ENCODE measurements around the gene A2M. TPM values are rescaled to one million over a fixed set of nuclear protein-coding genes. Genes with fewer than 3 reads are reported as not detected.

Gene A2M
- polyA plus RNA-seq, 2 of the 4 experiments (the other 2 are of a cell fraction): not detected

DNA sequence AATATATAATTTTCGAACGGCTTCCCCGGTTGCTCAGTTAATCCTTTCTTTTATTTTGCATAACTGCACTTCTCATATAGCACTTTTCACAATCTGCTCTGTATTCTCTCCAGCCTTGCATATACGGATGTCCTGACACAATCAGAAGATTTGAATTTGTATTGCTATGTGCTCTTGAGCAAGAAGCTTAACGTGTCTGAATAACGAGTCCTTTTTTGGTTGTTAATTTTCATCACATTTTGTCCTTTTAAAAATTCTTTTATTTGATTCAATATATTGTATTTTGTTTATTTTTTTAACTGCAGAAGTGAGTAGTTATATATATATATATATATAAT lies 17.6 kb downstream of the A2M start:
- H3K4me3 ChIP-seq: no peak overlapping the region
- no peak overlapping the region for H3K27ac ChIP-seq
- POLR2A ChIA-PET: no interaction called here
- TF ChIP-seq RNF2 (IDR thresholded peaks at IDR 0.05; ENCODE audit: borderline replicate concordance, low read depth) (no peak), CBX2 (IDR thresholded peaks at IDR 0.05; ENCODE audit: borderline replicate concordance, low read depth) (no peak), MYC (IDR thresholded peaks at IDR 0.05; ENCODE audit: borderline replicate concordance, low read length) (no peak), FOSL2 (IDR thresholded peaks at IDR 0.05) (no peak), FOSL2 (CRISPR knock-in tag; IDR thresholded peaks at IDR 0.05) (no peak), BHLHE40 (IDR thresholded peaks at IDR 0.05; ENCODE audit: low read depth, low read length) (no peak), HOXA7 (CRISPR knock-in tag; IDR thresholded peaks at IDR 0.05) (no peak), ZFP36 (IDR thresholded peaks at IDR 0.05; ENCODE audit: borderline replicate concordance, partially characterized antibody) (no peak), GATA3 (IDR thresholded peaks at IDR 0.05; ENCODE audit: borderline replicate concordance) (no peak)
- TF ChIP-seq, protein P1, sequence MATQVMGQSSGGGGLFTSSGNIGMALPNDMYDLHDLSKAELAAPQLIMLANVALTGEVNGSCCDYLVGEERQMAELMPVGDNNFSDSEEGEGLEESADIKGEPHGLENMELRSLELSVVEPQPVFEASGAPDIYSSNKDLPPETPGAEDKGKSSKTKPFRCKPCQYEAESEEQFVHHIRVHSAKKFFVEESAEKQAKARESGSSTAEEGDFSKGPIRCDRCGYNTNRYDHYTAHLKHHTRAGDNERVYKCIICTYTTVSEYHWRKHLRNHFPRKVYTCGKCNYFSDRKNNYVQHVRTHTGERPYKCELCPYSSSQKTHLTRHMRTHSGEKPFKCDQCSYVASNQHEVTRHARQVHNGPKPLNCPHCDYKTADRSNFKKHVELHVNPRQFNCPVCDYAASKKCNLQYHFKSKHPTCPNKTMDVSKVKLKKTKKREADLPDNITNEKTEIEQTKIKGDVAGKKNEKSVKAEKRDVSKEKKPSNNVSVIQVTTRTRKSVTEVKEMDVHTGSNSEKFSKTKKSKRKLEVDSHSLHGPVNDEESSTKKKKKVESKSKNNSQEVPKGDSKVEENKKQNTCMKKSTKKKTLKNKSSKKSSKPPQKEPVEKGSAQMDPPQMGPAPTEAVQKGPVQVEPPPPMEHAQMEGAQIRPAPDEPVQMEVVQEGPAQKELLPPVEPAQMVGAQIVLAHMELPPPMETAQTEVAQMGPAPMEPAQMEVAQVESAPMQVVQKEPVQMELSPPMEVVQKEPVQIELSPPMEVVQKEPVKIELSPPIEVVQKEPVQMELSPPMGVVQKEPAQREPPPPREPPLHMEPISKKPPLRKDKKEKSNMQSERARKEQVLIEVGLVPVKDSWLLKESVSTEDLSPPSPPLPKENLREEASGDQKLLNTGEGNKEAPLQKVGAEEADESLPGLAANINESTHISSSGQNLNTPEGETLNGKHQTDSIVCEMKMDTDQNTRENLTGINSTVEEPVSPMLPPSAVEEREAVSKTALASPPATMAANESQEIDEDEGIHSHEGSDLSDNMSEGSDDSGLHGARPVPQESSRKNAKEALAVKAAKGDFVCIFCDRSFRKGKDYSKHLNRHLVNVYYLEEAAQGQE (IDR thresholded peaks at IDR 0.05): no peak
- TF ChIP-seq, protein P2, sequence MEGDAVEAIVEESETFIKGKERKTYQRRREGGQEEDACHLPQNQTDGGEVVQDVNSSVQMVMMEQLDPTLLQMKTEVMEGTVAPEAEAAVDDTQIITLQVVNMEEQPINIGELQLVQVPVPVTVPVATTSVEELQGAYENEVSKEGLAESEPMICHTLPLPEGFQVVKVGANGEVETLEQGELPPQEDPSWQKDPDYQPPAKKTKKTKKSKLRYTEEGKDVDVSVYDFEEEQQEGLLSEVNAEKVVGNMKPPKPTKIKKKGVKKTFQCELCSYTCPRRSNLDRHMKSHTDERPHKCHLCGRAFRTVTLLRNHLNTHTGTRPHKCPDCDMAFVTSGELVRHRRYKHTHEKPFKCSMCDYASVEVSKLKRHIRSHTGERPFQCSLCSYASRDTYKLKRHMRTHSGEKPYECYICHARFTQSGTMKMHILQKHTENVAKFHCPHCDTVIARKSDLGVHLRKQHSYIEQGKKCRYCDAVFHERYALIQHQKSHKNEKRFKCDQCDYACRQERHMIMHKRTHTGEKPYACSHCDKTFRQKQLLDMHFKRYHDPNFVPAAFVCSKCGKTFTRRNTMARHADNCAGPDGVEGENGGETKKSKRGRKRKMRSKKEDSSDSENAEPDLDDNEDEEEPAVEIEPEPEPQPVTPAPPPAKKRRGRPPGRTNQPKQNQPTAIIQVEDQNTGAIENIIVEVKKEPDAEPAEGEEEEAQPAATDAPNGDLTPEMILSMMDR (IDR thresholded peaks at IDR 0.05): no peak
- CTCF ChIA-PET: interaction anchor here (1.0 kb wide), 1 partner anchor 49 kb away, joined by 3 read pairs; no protein-coding TSS in a partner anchor
- no peaks in the 10 kb centered on the region for H3K9me3 ChIP-seq
- ATAC-seq: no peak
- no peak for DNase-seq (ENCODE audit: low read depth in 1 of 2, low spot score in 1 of 2)
- H3K4me2 ChIP-seq: no peak overlapping the region
- H3K4me1 ChIP-seq: no peaks in the 10 kb centered on the region
- 41% methylated on average over 6 of the region's 6 CpGs for WGBS (ENCODE audit: missing lambda C conversion rate)
- FAIRE-seq: no peak

DNA sequence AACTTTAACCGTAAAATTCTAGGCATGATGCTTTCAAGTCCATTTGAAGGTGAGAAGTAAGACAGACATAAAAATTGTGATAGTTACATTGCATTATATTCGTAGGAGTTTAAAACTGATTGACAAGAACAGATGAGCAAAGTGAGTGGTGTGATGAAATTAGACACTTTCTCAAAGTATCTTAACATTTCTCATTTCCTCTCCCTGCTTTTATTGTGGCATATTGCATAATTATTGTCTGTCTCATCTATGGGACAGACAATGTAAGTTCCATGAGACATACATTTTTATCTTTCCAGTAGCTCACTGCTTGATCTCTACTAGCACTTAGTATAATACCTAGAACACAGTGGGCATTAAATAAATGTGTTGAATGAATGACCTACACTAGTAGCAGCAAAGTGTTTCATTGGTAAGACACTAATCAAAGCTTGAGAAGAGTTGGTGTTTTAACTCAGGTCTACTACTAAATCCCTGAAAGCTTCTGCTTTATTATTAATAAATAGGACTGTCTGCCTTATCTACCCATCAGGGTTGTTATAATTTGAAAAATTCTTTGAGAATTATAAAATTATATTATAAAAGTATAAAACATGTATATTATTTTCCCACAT lies 19.0 kb downstream of the A2M start:
- Histone ChIP-seq H3K4me1 (no peaks in the 10 kb centered on the region), H3K4me3 (no peak overlapping the region), H3K27ac (no peak overlapping the region), H3K9me3 (no peaks in the 10 kb centered on the region), H3K4me2 (no peak overlapping the region)
- CTCF ChIA-PET: interaction anchor here (1.0 to 1.3 kb wide), 2 partner anchors 14 to 19 kb away, joined by 3 to 4 read pairs; no protein-coding TSS in a partner anchor
- WGBS (ENCODE audit: missing lambda C conversion rate): 38% methylated on average over 2 of the region's 2 CpGs
- ATAC-seq: no peak
- TF ChIP-seq MYC (IDR thresholded peaks at IDR 0.05; ENCODE audit: borderline replicate concordance, low read length): no peak
- TF ChIP-seq ZNF302 (CRISPR knock-in tag; IDR thresholded peaks at IDR 0.05): no peak
- TF ChIP-seq CHD4 (IDR thresholded peaks at IDR 0.05; ENCODE audit: borderline replicate concordance): no peak
- no peak for TF ChIP-seq CBX8 (IDR thresholded peaks at IDR 0.05)
- TF ChIP-seq HDAC2 (IDR thresholded peaks at IDR 0.05): no peak
- DNase-seq (ENCODE audit: low read depth in 1 of 2, low spot score in 1 of 2): no peak
- FAIRE-seq: no peak
- POLR2A ChIA-PET: no interaction called here

DNA sequence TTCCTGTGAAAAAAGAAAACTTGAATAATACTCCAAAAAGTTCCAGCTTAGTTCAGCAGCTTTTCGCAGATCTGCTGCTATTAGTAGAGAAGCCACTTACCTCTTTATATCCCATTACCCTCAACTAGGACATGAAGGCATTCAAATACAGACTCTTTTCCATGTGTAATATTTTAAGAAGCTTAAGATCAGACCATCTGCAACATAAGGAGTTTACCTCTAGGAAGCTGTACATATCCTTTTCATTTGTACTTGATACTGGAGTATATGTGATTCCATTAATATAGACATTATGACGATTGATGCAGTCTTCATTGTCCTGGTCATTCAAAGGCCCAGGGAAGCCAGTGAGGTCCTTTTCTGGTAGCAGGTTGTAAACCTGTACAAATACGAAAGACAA lies 20.4 kb downstream of the A2M start:
- 50% methylated on average over 3 of the region's 3 CpGs for WGBS (ENCODE audit: missing lambda C conversion rate)
- Histone ChIP-seq H3K27ac (no peak overlapping the region), H3K4me2 (no peak overlapping the region), H3K9me3 (no peaks in the 10 kb centered on the region), H3K4me1 (no peaks in the 10 kb centered on the region), H3K4me3 (no peak overlapping the region)
- FAIRE-seq: no peak
- POLR2A ChIA-PET: no interaction called here
- CTCF ChIA-PET: interaction anchor here (1.2 kb wide), 1 partner anchor 438 kb away, joined by 3 read pairs; no protein-coding TSS in a partner anchor
- no peak for DNase-seq (ENCODE audit: low read depth in 1 of 2, low spot score in 1 of 2)
- TF ChIP-seq ZNF302 (CRISPR knock-in tag; IDR thresholded peaks at IDR 0.05) (no peak), HOXB5 (CRISPR knock-in tag; IDR thresholded peaks at IDR 0.05) (no peak), SREBF2 (IDR thresholded peaks at IDR 0.05) (no peak), TFCP2L1 (CRISPR knock-in tag; IDR thresholded peaks at IDR 0.05) (no peak), EHF (CRISPR knock-in tag; IDR thresholded peaks at IDR 0.05) (no peak), HEYL (CRISPR knock-in tag; IDR thresholded peaks at IDR 0.05) (no peak), NR3C1 (IDR thresholded peaks at IDR 0.05) (no peak), ZC3H11A (IDR thresholded peaks at IDR 0.05) (no peak), RAD21 (conservative IDR thresholded peaks at IDR 0.05 in 1 of 2, IDR thresholded peaks at IDR 0.05 in 1 of 2) (no peak), RARB (CRISPR knock-in tag; IDR thresholded peaks at IDR 0.05) (no peak), MYC (IDR thresholded peaks at IDR 0.05; ENCODE audit: borderline replicate concordance, low read length) (no peak), FOSB (CRISPR knock-in tag; IDR thresholded peaks at IDR 0.05) (no peak), NPAS2 (CRISPR knock-in tag; IDR thresholded peaks at IDR 0.05; ENCODE audit: borderline replicate concordance) (no peak)
- no peak for ATAC-seq
